A549 (cell line): ENCODE measurements around the gene RTN4R. TPM values are rescaled to one million over a fixed set of nuclear protein-coding genes. Genes with fewer than 3 reads are reported as not detected.

Source experiments
- ATAC-seq, 2 experiments: fragments of 200-7000 bp in 1 of 2; fragments of >200 bp in 1 of 2; cut with Nextera tagmentation in 1 of 2; cut with Tn5 transposase in 1 of 2; 3 replicates each; pipeline versions ENCODE4 v1.8.0 to v1.9.1; 2018 to 2020; ENCODE audit warnings: mild to moderate bottlenecking in 1 of 2, moderate library complexity in 1 of 2
- CTCF ChIA-PET: fragments of 300-600 bp; sonication (Branson Sonifier 250); formaldehyde crosslinking; extraction: SDS; loops from one replicate; lab custom pipeline; 2021; ENCODE audit warnings: antibody characterized with exemption, inconsistent platforms; lab: Yijun Ruan, JAX
- POLR2A ChIA-PET: fragments of 350-600 bp; formaldehyde crosslinking; extraction: SDS; loops from one replicate; lab custom pipeline; 2021; ENCODE audit warnings: antibody characterized with exemption, inconsistent platforms; lab: Yijun Ruan, JAX
- DNase-seq, 2 experiments: peaks; one replicate each; pipeline versions ENCODE4 v3.0.0 to v3.0.0-alpha.2; 2011 to 2016; ENCODE audit warnings: low read depth in 1 of 2, low spot score in 1 of 2
- FAIRE-seq: peaks from 2 replicates; lab custom pipeline; 2011; peaks lifted over from hg19 to GRCh38; lab: Jason Lieb, UNC
- H3K27ac ChIP-seq, 2 experiments: fragments of >200 bp; sonication (Bioruptor Twin); formaldehyde crosslinking; 3 replicates each; pipeline ENCODE4 v1.5.1; 2016 to 2017
- H3K4me1 ChIP-seq: fragments of >200 bp; sonication (Bioruptor Twin); formaldehyde crosslinking; 3 replicates; pipeline ENCODE4 v1.6.1; 2016
- H3K4me2 ChIP-seq: fragments of >200 bp; sonication (Bioruptor Twin); formaldehyde crosslinking; 3 replicates; pipeline ENCODE4 v1.6.1; 2016
- H3K4me3 ChIP-seq: fragments of >200 bp; sonication (Bioruptor Twin); formaldehyde crosslinking; 3 replicates; pipeline ENCODE4 v1.5.1; 2016
- H3K9me3 ChIP-seq: fragments of >200 bp; sonication (Bioruptor Twin); formaldehyde crosslinking; 3 replicates; pipeline ENCODE4 v1.6.1; 2016
- CBX2 ChIP-seq: fragments of 200-600 bp; sonication (generic); IDR thresholded peaks from 2 replicates; pipeline ENCODE4 v1.6.1; 2016; ENCODE audit warnings: low read depth, mild to moderate bottlenecking, borderline replicate concordance
- CBX8 ChIP-seq: fragments of 200-600 bp; sonication (generic); IDR thresholded peaks from 2 replicates; pipeline ENCODE4 v1.6.1; 2016
- CEBPB ChIP-seq, 2 experiments: fragments of >200 bp in 1 of 2; sonication (Bioruptor Twin) in 1 of 2; formaldehyde crosslinking in 1 of 2; IDR thresholded peaks; 2 replicates each; pipeline ENCODE4 v1.6.1; 2012 to 2016
- CHD4 ChIP-seq: fragments of 200-600 bp; sonication (generic); IDR thresholded peaks from 2 replicates; pipeline ENCODE4 v1.6.1; 2016; ENCODE audit warnings: antibody characterized with exemption, mild to moderate bottlenecking, borderline replicate concordance
- EHF ChIP-seq: fragments of 250-450 bp; sonication (Bioruptor Pico); IDR thresholded peaks from 2 replicates; pipeline ENCODE4 v1.5.0; 2020; ENCODE audit warnings: mild to moderate bottlenecking
- EHMT2 ChIP-seq: fragments of 200-600 bp; sonication (generic); IDR thresholded peaks from 2 replicates; pipeline ENCODE4 v1.6.1; 2016; ENCODE audit warnings: antibody characterized with exemption, low read depth, mild to moderate bottlenecking, moderate library complexity
- ESRRA ChIP-seq: fragments of 150-350 bp; IDR thresholded peaks from 2 replicates; pipeline ENCODE4 v1.6.1; 2014; ENCODE audit warnings: mild to moderate bottlenecking, low read length, borderline replicate concordance
- HDAC2 ChIP-seq: fragments of 200-600 bp; sonication (generic); IDR thresholded peaks from 2 replicates; pipeline ENCODE4 v1.6.1; 2016
- HOXB13 ChIP-seq: fragments of 250-450 bp; sonication (Bioruptor Pico); IDR thresholded peaks from 2 replicates; pipeline ENCODE4 v1.5.0; 2020; ENCODE audit warnings: low read depth, mild to moderate bottlenecking, moderate library complexity
- HOXB5 ChIP-seq: fragments of 250-450 bp; sonication (Bioruptor Pico); IDR thresholded peaks from 2 replicates; pipeline ENCODE4 v1.5.0; 2020; ENCODE audit warnings: mild to moderate bottlenecking, moderate library complexity
- KDM1A ChIP-seq: fragments of 200-600 bp; sonication (generic); IDR thresholded peaks from 2 replicates; pipeline ENCODE4 v1.6.1; 2016; ENCODE audit warnings: low read depth, mild to moderate bottlenecking
- MAFK ChIP-seq: fragments of 450-650 bp; IDR thresholded peaks from 2 replicates; pipeline ENCODE4 v1.6.1; 2014; ENCODE audit not compliant: partially characterized antibody
- NFE2L2 ChIP-seq: fragments of 150-350 bp; conservative IDR thresholded peaks from 2 replicates; pipeline ENCODE4 v1.6.1; 2014; ENCODE audit warnings: low read length
- NPAS2 ChIP-seq: fragments of 250-450 bp; sonication (Bioruptor Pico); IDR thresholded peaks from 2 replicates; pipeline ENCODE4 v1.8.0; 2022; ENCODE audit warnings: mild to moderate bottlenecking, moderate library complexity, borderline replicate concordance
- PHF8 ChIP-seq: fragments of 200-600 bp; sonication (generic); IDR thresholded peaks from 2 replicates; pipeline ENCODE4 v1.6.1; 2016; ENCODE audit warnings: low read depth, mild to moderate bottlenecking, antibody characterized with exemption, moderate library complexity, borderline replicate concordance
- RARB ChIP-seq: fragments of 250-450 bp; sonication (Bioruptor Pico); IDR thresholded peaks from 2 replicates; pipeline ENCODE4 v1.8.0; 2021; ENCODE audit warnings: mild to moderate bottlenecking, moderate library complexity
- RCOR1 ChIP-seq: fragments of 150-350 bp; IDR thresholded peaks from 2 replicates; pipeline ENCODE4 v1.6.1; 2014; ENCODE audit warnings: antibody characterized with exemption, low read length, low read depth
- RFX5 ChIP-seq: fragments of 450-650 bp; IDR thresholded peaks from 2 replicates; pipeline ENCODE4 v1.7.1; 2014; ENCODE audit warnings: antibody characterized with exemption, mild to moderate bottlenecking, moderate library complexity
- TFCP2L1 ChIP-seq: fragments of 250-450 bp; sonication (Bioruptor Pico); IDR thresholded peaks from 2 replicates; pipeline ENCODE4 v1.5.0; 2021; ENCODE audit warnings: mild to moderate bottlenecking
- TP53 ChIP-seq: fragments of 250-450 bp; sonication (Bioruptor Pico); IDR thresholded peaks from 2 replicates; pipeline ENCODE4 v1.5.0; 2021; ENCODE audit warnings: mild to moderate bottlenecking, moderate library complexity
- ZNF302 ChIP-seq: fragments of 250-450 bp; sonication (Bioruptor Pico); IDR thresholded peaks from 2 replicates; pipeline ENCODE4 v1.9.0; 2021; ENCODE audit warnings: inconsistent platforms, mild to moderate bottlenecking, moderate library complexity
- ZSCAN20 ChIP-seq: fragments of 250-450 bp; sonication (Bioruptor Pico); IDR thresholded peaks from 2 replicates; pipeline ENCODE4 v1.8.0; 2022; ENCODE audit warnings: mild to moderate bottlenecking, moderate library complexity
- WGBS: methylation state at CpG from one replicate; pipeline ENCODE4 v1.1.6; 2017; ENCODE audit errors: missing lambda C conversion rate; 5-methylcytosine and 5-hydroxymethylcytosine counted together
- polyA plus RNA-seq, 4 experiments: library from polyadenylated mRNA; depleted of rRNA in 3 of 4; stranded (reverse); fragments of >200 nt; fragmentation: RNase III in 1 of 4; extraction: RNeasy Plus Mini Kit Qiagen cat#74134 plus additional on column Dnase treatment in 1 of 4; gene quantifications; 2 replicates in 3 of 4; 3 replicates in 1 of 4; pipeline ENCODE4 v1.2.3, GENCODE V29; 2011 to 2017
- TF ChIP-seq, protein P1 (sequence below): fragments of 250-450 bp; sonication (Bioruptor Pico); IDR thresholded peaks from 2 replicates; pipeline ENCODE4 v1.5.0; 2021; ENCODE audit warnings: mild to moderate bottlenecking, moderate library complexity, borderline replicate concordance
- TF ChIP-seq, protein P2 (sequence below): IDR thresholded peaks from 2 replicates; pipeline ENCODE4 v1.6.1; 2012; ENCODE audit warnings: low read depth, borderline replicate concordance
- TF ChIP-seq, protein P3 (sequence below): fragments of >200 bp; sonication (Bioruptor Twin); formaldehyde crosslinking; IDR thresholded peaks from 3 replicates; pipeline ENCODE4 v1.5.1; 2016

RTN4R gene
- polyA plus RNA-seq, 2 of the 4 experiments (the other 2 are of a cell fraction), result 1.0 to 2.7 TPM

DNA sequence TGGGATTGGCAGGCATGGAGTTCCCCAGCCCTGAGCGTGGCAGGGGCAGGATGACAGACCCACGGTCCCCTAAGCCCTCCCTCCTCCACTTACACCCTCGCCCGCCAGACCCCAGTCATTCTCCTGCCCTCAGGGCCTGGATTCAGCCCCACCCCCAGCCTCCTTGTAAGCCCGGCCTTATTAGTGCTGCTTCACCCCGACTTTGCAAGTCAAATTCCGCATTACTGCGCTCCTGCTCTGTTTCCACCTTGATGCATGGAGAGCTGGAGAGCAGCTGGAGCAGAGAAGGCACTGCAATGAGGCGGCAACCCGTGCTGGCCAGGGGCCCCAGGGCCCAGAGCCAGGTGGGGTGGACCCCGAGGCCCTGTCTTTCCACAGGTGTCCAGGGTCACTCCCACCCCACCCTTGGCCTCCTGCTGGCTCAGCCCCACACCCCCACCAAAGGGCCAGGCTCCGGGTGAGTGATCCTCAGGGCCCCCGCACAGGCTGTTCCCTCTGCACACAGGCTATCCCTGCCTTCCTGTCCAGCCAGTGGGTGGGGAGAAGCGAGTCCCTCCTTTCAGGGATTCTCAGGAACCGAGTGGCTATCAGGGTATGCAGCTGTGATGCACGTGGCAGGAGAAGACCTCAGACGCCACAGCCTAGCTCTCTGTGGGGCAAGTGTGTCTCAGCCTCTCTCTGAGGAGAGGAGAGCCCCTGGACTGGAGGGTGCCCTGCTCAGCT is 36.4 kb downstream of the RTN4R start:
- H3K9me3 ChIP-seq, result no peaks in the 10 kb centered on the region
- H3K27ac ChIP-seq, result no peak overlapping the region
- ATAC-seq (no peak), DNase-seq (no peak), FAIRE-seq (no peak)
- no peak overlapping the region for H3K4me2 ChIP-seq
- ChIA-PET CTCF (interaction anchor here (0.8 kb wide), 1 partner anchor 159 kb away, joined by 3 read pairs; no protein-coding TSS in a partner anchor), POLR2A (no interaction called here)
- WGBS, result 80% methylated on average over 7 of the region's 17 CpGs
- no peaks in the 10 kb centered on the region for H3K4me1 ChIP-seq
- H3K4me3 ChIP-seq, result no peak overlapping the region
- TF ChIP-seq NFE2L2 (no peak), HOXB5 (no peak), TFCP2L1 (CRISPR knock-in tag) (no peak), PHF8 (no peak), ZNF302 (CRISPR knock-in tag) (no peak), RCOR1 (no peak), TP53 (CRISPR knock-in tag) (no peak), EHMT2 (no peak), CHD4 (no peak), ZSCAN20 (CRISPR knock-in tag) (no peak), RFX5 (no peak), MAFK (no peak), HDAC2 (no peak), CEBPB (IDR thresholded peaks at IDR 0.05) (no peak), HOXB13 (CRISPR knock-in tag) (no peak), NPAS2 (CRISPR knock-in tag) (no peak), ESRRA (no peak)
- TF ChIP-seq, protein P1, sequence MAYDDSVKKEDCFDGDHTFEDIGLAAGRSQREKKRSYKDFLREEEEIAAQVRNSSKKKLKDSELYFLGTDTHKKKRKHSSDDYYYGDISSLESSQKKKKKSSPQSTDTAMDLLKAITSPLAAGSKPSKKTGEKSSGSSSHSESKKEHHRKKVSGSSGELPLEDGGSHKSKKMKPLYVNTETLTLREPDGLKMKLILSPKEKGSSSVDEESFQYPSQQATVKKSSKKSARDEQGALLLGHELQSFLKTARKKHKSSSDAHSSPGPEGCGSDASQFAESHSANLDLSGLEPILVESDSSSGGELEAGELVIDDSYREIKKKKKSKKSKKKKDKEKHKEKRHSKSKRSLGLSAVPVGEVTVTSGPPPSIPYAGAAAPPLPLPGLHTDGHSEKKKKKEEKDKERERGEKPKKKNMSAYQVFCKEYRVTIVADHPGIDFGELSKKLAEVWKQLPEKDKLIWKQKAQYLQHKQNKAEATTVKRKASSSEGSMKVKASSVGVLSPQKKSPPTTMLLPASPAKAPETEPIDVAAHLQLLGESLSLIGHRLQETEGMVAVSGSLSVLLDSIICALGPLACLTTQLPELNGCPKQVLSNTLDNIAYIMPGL (CRISPR knock-in tag), result no peak
- TF ChIP-seq, protein P2, sequence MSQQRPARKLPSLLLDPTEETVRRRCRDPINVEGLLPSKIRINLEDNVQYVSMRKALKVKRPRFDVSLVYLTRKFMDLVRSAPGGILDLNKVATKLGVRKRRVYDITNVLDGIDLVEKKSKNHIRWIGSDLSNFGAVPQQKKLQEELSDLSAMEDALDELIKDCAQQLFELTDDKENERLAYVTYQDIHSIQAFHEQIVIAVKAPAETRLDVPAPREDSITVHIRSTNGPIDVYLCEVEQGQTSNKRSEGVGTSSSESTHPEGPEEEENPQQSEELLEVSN, result no peak
- TF ChIP-seq, protein P3, sequence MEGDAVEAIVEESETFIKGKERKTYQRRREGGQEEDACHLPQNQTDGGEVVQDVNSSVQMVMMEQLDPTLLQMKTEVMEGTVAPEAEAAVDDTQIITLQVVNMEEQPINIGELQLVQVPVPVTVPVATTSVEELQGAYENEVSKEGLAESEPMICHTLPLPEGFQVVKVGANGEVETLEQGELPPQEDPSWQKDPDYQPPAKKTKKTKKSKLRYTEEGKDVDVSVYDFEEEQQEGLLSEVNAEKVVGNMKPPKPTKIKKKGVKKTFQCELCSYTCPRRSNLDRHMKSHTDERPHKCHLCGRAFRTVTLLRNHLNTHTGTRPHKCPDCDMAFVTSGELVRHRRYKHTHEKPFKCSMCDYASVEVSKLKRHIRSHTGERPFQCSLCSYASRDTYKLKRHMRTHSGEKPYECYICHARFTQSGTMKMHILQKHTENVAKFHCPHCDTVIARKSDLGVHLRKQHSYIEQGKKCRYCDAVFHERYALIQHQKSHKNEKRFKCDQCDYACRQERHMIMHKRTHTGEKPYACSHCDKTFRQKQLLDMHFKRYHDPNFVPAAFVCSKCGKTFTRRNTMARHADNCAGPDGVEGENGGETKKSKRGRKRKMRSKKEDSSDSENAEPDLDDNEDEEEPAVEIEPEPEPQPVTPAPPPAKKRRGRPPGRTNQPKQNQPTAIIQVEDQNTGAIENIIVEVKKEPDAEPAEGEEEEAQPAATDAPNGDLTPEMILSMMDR, result no peak

DNA sequence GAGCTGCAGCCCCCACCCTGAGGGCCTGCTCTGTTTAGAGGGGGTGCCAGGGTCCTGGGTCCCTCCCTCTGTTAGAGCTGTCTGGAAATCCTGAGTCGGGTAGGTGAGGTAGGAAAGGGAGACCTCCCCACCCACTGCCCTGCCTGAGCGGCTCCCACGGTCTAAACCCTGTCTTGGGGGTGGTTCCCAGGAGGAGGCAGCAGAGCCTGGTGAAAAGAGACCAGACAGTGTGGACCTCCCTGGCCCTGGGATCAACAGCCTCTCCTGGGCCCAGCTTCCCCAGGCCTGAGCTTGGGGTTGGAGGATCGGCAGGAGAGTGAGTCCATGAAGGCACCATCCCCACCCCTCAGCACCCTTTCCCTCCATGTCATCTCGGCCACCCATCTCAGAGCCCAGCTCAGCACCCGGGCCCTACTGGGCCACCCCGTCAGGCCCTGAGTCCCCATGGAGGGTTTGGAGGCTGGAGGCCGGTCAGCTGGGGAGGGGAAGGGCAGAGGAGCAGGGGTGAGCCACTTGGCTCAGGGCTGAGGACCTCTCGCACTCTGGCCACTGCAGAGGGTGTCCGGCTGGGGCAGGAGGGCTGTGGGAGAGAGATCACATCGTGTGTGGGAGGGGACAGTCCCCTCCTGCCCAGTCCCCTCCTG is 37.2 kb downstream of the RTN4R start:
- Histone ChIP-seq H3K27ac (no peak overlapping the region), H3K9me3 (no peaks in the 10 kb centered on the region), H3K4me2 (no peak overlapping the region), H3K4me3 (no peak overlapping the region), H3K4me1 (no peaks in the 10 kb centered on the region)
- TF ChIP-seq RARB (CRISPR knock-in tag) (no peak), CBX2 (no peak), CBX8 (no peak), EHF (CRISPR knock-in tag) (no peak), KDM1A (no peak)
- DNase-seq (no peak), FAIRE-seq (no peak), ATAC-seq (peak in 1 of 2 experiments; percentile 25; a peak in 3 of 6 replicates)
- ChIA-PET CTCF (interaction anchor here (2.0 kb wide), 1 partner anchor 8 kb away, joined by 5 read pairs; no protein-coding TSS in a partner anchor), POLR2A (no interaction called here)
- WGBS, result 62% methylated on average over 3 of the region's 11 CpGs
